OCI-LY1 (cell line): ENCODE measurements around the gene LRRFIP1.

Experiments used
- H2AFZ ChIP-seq: fragments of 200-600 bp; sonication (generic), shearing (Covaris generic); 2 replicates; pipeline ENCODE4 v1.6.0; 2014; ENCODE audit warnings: antibody characterized with exemption, mild to moderate bottlenecking, low read length
- H3F3A ChIP-seq: fragments of 200-600 bp; sonication (generic), shearing (Covaris generic); 2 replicates; pipeline ENCODE4 v1.6.0; 2014; ENCODE audit warnings: mild to moderate bottlenecking, antibody characterized with exemption, low read length, moderate library complexity; ENCODE audit not compliant: insufficient read depth
- H3K27ac ChIP-seq: fragments of 200-600 bp; sonication (generic); 2 replicates; pipeline ENCODE4 v1.5.1; 2014; ENCODE audit warnings: low read length, mixed run types, mild to moderate bottlenecking, low read depth; ENCODE audit not compliant: poor library complexity, severe bottlenecking
- H3K27me3 ChIP-seq: fragments of 200-600 bp; sonication (generic); 2 replicates; pipeline ENCODE4 v1.6.0; 2014; ENCODE audit warnings: antibody characterized with exemption, mild to moderate bottlenecking, low read length, moderate library complexity; ENCODE audit not compliant: insufficient read depth
- H3K36me3 ChIP-seq: fragments of 200-600 bp; sonication (generic); 2 replicates; pipeline ENCODE4 v1.6.1; 2014; ENCODE audit warnings: mild to moderate bottlenecking, antibody characterized with exemption, low read length, moderate library complexity, mixed read lengths; ENCODE audit not compliant: insufficient read depth
- H3K4me1 ChIP-seq: fragments of 200-600 bp; sonication (generic); 2 replicates; pipeline ENCODE4 v1.5.1; 2014; ENCODE audit warnings: mild to moderate bottlenecking, low read length, moderate library complexity; ENCODE audit not compliant: insufficient read depth, severe bottlenecking
- H3K4me2 ChIP-seq: fragments of 200-600 bp; sonication (generic), shearing (Covaris generic); 2 replicates; pipeline ENCODE4 v1.6.1; 2014; ENCODE audit warnings: low read length
- H3K4me3 ChIP-seq: fragments of 200-600 bp; sonication (generic); 2 replicates; pipeline ENCODE4 v1.5.1; 2014; ENCODE audit warnings: low read length, low read depth, mild to moderate bottlenecking, mixed read lengths; ENCODE audit not compliant: poor library complexity, severe bottlenecking
- H3K79me2 ChIP-seq: fragments of 200-600 bp; shearing (Covaris generic); 2 replicates; pipeline ENCODE4 v1.6.1; 2016; ENCODE audit warnings: mixed run types, low read length, mixed read lengths; ENCODE audit not compliant: insufficient read depth
- H3K9ac ChIP-seq: fragments of 200-600 bp; sonication (generic), shearing (Covaris generic); 2 replicates; pipeline ENCODE4 v1.6.1; 2014; ENCODE audit warnings: mild to moderate bottlenecking, low read length, mixed read lengths
- H3K9me2 ChIP-seq: fragments of 200-600 bp; sonication (generic), shearing (Covaris generic); 2 replicates; pipeline ENCODE4 v1.6.1; 2014; ENCODE audit warnings: low read depth, mild to moderate bottlenecking, low read length, mixed read lengths
- H3K9me3 ChIP-seq: fragments of 200-600 bp; shearing (Covaris generic); 2 replicates; pipeline ENCODE4 v1.6.1; 2014; ENCODE audit warnings: low read length, mixed read lengths
- H4K20me1 ChIP-seq: fragments of 200-600 bp; sonication (generic), shearing (Covaris generic); 2 replicates; pipeline ENCODE4 v1.6.0; 2016; ENCODE audit warnings: mild to moderate bottlenecking, low read length; ENCODE audit not compliant: insufficient read depth
- EZH2 ChIP-seq: fragments of 200-600 bp; sonication (generic), shearing (Covaris generic); IDR thresholded peaks from 2 replicates; pipeline ENCODE4 v1.8.0; 2017; ENCODE audit warnings: borderline replicate concordance, mixed run types, mild to moderate bottlenecking, antibody characterized with exemption, low read length, moderate library complexity, mixed read lengths
- TF ChIP-seq, protein P1 (sequence below): fragments of 200-600 bp; sonication (generic), shearing (Covaris generic); IDR thresholded peaks from 2 replicates; pipeline ENCODE4 v1.5.1; 2017; ENCODE audit warnings: mild to moderate bottlenecking, antibody characterized with exemption, low read length, moderate library complexity, mixed read lengths

The LRRFIP1 gene

DNA sequence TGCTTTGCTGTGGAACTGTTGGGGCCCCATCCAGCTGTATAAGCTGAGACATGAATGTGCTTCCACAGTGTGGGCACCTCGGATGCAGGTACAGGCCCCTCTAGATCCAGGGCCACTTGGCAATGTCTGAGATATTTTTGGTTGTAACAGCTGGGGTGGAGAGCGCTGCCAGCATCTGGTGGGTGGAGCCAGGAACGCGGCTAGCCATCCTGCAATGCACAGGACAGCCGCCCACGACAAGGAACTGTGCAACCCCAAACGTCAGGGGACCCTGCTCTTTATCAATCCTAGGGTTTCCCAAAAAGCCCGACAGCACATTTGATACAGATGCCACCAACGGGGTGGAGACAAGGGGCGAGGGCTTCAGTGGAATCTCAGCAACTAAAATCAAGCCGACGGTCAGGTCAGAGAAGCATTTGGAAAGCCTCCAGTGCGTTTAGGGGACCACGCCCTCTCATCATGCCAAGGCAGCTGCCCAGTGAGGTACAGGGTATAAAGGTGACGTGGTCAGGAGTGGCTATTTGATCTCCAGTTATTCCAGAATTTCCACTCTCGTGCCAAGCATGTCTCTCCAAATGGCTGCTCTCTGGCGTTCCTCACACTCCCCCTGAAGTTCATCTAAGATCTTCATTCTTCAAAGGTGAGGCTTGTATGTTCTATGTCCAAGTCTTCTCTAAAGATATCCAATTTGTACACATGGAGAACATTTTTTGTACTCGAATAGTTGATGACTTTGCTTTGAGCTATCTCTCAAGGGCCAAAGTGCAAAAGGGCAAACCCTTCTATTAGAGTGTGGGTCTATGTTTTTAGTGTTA lies 55.7 kb downstream of the LRRFIP1 start:
- Histone ChIP-seq H3K4me1 (peaks cover 9% of the 10 kb centered on the region), H3K9me2 (no peaks in the 10 kb centered on the region), H3K9me3 (no peaks in the 10 kb centered on the region), H2AFZ (no peak overlapping the region), H3K4me3 (no peak overlapping the region), H3K79me2 (no peaks in the 10 kb centered on the region), H3K4me2 (no peak overlapping the region), H3K9ac (no peak overlapping the region; the same call in 1 of the 2 replicates), H3F3A (no peaks in the 10 kb centered on the region), H3K27me3 (no peaks in the 10 kb centered on the region), H4K20me1 (no peaks in the 10 kb centered on the region), H3K36me3 (no peaks in the 10 kb centered on the region; the same call in 1 of the 2 replicates), H3K27ac (no peak overlapping the region)
- TF ChIP-seq, protein P1, sequence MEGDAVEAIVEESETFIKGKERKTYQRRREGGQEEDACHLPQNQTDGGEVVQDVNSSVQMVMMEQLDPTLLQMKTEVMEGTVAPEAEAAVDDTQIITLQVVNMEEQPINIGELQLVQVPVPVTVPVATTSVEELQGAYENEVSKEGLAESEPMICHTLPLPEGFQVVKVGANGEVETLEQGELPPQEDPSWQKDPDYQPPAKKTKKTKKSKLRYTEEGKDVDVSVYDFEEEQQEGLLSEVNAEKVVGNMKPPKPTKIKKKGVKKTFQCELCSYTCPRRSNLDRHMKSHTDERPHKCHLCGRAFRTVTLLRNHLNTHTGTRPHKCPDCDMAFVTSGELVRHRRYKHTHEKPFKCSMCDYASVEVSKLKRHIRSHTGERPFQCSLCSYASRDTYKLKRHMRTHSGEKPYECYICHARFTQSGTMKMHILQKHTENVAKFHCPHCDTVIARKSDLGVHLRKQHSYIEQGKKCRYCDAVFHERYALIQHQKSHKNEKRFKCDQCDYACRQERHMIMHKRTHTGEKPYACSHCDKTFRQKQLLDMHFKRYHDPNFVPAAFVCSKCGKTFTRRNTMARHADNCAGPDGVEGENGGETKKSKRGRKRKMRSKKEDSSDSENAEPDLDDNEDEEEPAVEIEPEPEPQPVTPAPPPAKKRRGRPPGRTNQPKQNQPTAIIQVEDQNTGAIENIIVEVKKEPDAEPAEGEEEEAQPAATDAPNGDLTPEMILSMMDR = no peak
- no peak for TF ChIP-seq EZH2

DNA sequence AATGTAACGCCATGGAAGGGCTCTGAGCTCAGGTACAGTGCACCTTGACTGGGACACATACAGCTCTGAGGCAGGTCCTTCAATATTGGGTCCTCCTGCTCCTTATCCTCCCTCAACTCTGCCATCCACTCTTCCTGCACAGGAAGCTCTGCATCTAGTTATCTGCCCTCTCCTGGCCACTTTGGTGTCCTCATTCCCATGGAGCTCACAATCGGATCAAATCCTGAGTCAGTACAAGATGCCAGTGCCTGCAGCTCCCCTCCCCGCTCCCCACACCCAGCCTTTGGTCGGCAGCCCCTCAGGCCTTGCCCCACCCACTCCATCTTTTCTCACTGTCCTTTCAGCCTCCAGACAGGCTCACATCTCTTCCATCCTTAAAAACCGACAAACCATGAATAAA lies 58.0 kb downstream of the LRRFIP1 start:
- H3F3A ChIP-seq = no peaks in the 10 kb centered on the region
- H3K4me2 ChIP-seq = no peak overlapping the region
- no peak overlapping the region for H3K4me3 ChIP-seq
- H3K36me3 ChIP-seq = no peaks in the 10 kb centered on the region; the same call in 1 of the 2 replicates
- no peaks in the 10 kb centered on the region for H3K9me3 ChIP-seq
- no peaks in the 10 kb centered on the region for H3K9me2 ChIP-seq
- no peaks in the 10 kb centered on the region for H3K27me3 ChIP-seq
- peaks cover 14% of the 10 kb centered on the region for H3K4me1 ChIP-seq
- H2AFZ ChIP-seq = no peak overlapping the region
- H4K20me1 ChIP-seq = no peaks in the 10 kb centered on the region
- no peak for TF ChIP-seq EZH2
- TF ChIP-seq, protein P1 = no peak
- no peak overlapping the region for H3K27ac ChIP-seq
- no peaks in the 10 kb centered on the region for H3K79me2 ChIP-seq
- no peak overlapping the region for H3K9ac ChIP-seq

DNA sequence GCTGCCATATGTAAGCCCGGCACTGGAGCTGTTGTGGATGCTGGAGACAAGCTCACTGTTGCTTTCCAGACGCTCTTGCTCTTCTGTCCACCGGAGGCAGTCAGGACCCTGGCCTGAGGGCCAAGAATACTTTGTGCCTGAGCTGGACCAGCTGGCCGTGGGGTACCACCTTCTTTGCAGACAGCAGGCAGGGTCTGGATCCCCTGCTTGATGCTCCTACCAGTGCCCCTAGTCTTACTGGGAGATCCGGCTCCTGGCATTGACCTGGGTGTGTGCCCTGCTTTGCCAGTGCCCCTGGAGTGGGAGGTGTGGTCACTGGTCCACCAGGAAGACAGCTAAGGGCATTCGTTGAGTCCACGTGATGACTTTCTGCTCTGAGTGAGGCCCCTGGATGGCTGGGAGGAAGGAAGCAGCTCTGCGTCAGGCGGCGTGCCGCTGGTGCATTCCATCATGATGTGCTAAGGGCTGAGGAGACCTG lies 59.3 kb downstream of the LRRFIP1 start:
- Histone ChIP-seq H3K4me3 (no peak overlapping the region), H4K20me1 (no peaks in the 10 kb centered on the region), H3K9me3 (no peaks in the 10 kb centered on the region), H3K27ac (no peak overlapping the region), H3K79me2 (no peaks in the 10 kb centered on the region), H3K4me1 (peaks cover 22% of the 10 kb centered on the region), H3K9me2 (no peaks in the 10 kb centered on the region), H3K9ac (no peak overlapping the region), H3F3A (no peaks in the 10 kb centered on the region), H3K36me3 (no peaks in the 10 kb centered on the region; the same call in 1 of the 2 replicates), H3K27me3 (no peaks in the 10 kb centered on the region), H2AFZ (no peak overlapping the region), H3K4me2 (no peak overlapping the region)
- TF ChIP-seq EZH2 = no peak
- TF ChIP-seq, protein P1 = peak; percentile 40
